G401 (cell line): ENCODE data around the gene KCNQ5. TPM values are rescaled to one million over a fixed set of nuclear protein-coding genes. Genes with fewer than 3 reads are reported as not detected.

Experiments
- DNase-seq: peaks from one replicate; pipeline ENCODE4 v3.0.0-alpha.2; 2015; ENCODE audit warnings: low spot score
- in situ Hi-C: cut with HindIII; loops from 2 replicates; pipeline ENCODE4 v1.10.0; 2016; ENCODE audit warnings: low sequenced_read_pairs, mixed read lengths
- total RNA-seq: library from RNA; depleted of rRNA; stranded (reverse); fragments of >200 nt; shearing (Covaris generic); gene quantifications from 2 replicates; pipeline ENCODE4 v1.2.3, GENCODE V29; 2014

Gene KCNQ5
- total RNA-seq, 1 experiment from 2014 or later, result not detected

GRCh38 chr6:72820906-72821305 is 199.0 kb downstream of the KCNQ5 start:
- no peak for DNase-seq
- in situ Hi-C loops, result no loop called here

GRCh38 chr6:72822023-72822422 is 200.2 kb downstream of the KCNQ5 start:
- in situ Hi-C loops, result no loop called here
- DNase-seq, result no peak

GRCh38 chr6:72822691-72823090 is 200.8 kb downstream of the KCNQ5 start:
- no peak for DNase-seq
- in situ Hi-C loops, result no loop called here

GRCh38 chr6:72824833-72825232 is 203.0 kb downstream of the KCNQ5 start:
- in situ Hi-C loops, result no loop called here
- no peak for DNase-seq

DNA sequence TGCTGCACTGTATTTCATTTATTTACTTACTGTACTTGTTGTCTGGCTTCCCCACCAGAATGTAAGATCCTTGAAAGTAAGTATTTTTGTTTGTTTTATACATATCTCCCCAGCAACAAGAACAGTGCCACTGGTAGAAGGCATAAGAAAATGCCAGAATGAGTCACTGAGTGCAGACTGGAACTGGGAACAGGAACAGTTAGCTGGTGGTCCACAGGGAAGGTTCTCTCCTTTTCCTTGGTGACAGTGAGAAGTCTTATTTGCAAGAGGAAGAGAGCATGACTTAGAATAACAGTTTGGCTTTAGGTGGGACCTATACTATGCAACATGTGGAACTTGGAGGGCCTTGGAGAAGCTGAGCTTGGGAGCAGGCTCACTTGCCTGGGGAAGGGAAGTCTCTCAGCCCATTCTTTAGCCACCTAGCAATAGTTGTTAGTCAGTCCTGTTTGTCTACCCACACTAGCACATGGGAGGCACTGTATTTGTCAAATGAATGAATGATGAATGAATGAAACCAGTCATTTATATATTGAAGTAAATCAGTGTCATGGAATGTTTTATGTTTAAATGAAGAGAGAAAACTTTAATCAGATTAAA is 203.5 kb downstream of the KCNQ5 start:
- no peak for DNase-seq
- in situ Hi-C loops, result no loop called here

- DNase-seq, result no peak
- in situ Hi-C loops, result no loop called here
These were observed 204.2 kb downstream of the KCNQ5 start for GRCh38 chr6:72826037-72826436.

- in situ Hi-C loops, result no loop called here
- DNase-seq, result no peak
These were observed 205.0 kb downstream of the KCNQ5 start for GRCh38 chr6:72826744-72827438.

- DNase-seq, result no peak
- in situ Hi-C loops, result no loop called here
These were observed 207.0 kb downstream of the KCNQ5 start for GRCh38 chr6:72828904-72829303.

DNA sequence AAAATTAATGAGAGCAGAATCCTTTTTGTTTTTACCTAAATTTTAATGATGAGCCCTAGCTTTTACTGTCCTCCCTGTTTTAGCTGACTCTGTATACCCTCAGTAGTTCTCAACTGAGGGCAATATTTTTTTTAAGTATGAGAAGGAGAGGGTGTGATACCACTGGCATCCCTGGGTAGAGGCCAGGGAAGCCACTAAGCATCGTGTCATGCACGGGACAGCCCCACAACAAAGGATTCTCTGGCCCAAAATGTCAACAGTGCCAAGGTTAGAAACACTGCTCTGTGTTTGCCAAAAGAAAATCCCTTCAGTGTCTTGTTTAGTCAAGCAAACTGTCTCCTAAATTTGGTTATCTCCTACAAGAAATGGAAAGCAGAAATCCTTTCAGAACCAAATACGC is 210.4 kb downstream of the KCNQ5 start:
- in situ Hi-C loops, result no loop called here
- no peak for DNase-seq

GRCh38 chr6:72835749-72836148 is 213.9 kb downstream of the KCNQ5 start:
- in situ Hi-C loops, result no loop called here
- no peak for DNase-seq

DNA sequence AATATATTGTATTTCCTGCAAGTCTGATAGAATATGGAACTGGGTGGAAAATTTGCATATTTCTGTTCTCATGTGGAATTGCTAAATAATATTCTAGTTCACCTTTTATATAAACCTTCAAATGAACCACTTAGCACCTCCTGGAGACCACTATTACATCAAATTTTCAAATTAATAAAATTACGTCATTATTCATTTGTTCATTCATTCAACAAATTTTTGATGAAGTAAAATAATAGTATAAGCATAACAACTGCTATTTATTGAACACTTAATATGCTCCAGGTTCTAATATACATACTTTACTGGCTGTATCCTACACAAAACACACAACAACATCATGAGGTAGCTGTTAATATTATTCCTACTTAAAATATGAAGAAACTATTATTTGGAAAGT is 215.1 kb downstream of the KCNQ5 start:
- no peak for DNase-seq
- in situ Hi-C loops, result no loop called here

DNA sequence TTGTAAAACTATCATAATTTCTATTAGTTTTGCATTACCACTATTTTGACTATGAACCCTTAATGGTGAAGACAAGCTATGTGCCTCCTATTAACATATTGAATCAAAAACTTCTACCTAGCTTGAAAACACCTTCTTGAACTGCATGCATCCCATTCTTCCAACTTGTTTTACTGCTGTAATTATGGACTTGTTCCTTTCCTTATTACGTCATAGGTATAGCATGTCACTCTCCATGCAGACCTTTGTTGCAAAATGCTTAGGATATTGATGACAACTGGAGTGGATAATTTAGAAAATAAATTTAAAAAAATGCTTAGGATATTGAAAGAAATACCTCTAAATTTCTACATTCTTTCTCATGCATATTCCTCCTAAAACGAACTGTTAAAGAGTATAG is 219.3 kb downstream of the KCNQ5 start:
- in situ Hi-C loops, result no loop called here
- no peak for DNase-seq

DNA sequence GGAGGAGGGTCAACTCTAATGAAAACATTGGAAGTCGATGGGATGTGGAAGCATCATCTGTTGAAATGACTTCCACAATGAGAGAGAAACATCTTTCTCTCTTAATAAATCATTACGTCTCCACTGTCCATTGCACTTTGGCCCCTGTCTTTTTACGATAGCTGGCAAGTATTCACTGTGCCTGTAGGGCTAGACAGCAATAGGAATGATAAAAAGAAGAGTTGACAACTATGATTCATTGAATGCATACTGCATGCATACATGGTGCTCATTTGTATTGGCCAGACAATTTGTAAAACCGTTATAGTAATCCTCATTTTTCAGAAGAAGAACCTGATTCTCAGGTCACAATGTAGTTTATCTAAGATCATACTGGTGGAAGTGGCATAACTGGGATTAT is 220.3 kb downstream of the KCNQ5 start:
- in situ Hi-C loops, result no loop called here

GRCh38 chr6:72844614-72845013 is 222.8 kb downstream of the KCNQ5 start:
- in situ Hi-C loops, result no loop called here
- DNase-seq, result no peak

More for the DNA sequence above, 220.3 kb downstream of the KCNQ5 start:
- no peak for DNase-seq

- no peak for DNase-seq
- in situ Hi-C loops, result no loop called here
These were observed 227.5 kb downstream of the KCNQ5 start for GRCh38 chr6:72849346-72849745.

DNA sequence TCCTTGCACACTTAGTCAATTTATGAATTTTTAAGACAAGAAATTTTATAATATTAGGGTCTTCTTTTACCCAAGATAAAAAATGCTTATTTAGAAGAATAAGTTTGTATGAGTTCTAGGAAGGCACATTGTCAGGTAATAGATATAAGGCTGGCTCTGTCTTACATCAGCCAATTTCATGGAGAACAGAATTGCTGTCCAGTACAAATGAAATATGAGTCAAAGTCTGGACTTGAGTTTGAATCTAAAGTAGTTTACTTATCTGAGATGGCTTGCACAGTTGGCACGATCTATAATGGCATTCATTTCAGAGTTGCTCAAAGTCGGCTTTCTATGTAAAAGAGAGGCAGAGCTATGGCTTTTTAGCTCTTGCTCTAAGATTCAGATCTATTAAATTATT is 228.2 kb downstream of the KCNQ5 start:
- DNase-seq, result no peak
- in situ Hi-C loops, result no loop called here

DNA sequence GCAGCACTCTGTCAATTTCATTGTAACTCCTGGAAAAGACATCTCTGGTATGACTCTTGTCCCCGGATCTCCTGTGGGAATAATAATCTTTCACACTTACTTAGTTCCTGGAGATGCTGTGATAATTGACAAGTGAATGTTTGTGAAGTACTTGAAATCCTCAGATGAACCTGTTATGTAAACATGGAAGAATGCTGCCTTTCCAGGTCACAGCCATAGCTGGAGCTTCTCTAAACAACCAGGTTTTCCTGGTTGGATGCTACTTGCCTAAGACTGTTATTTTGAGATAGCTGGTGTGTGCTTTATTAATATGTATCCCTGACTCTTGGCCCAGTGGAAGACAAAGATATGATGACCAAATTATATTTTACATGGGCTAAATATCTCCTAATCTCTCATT is 228.6 kb downstream of the KCNQ5 start:
- in situ Hi-C loops, result no loop called here
- DNase-seq, result peak; percentile 10

GRCh38 chr6:72855471-72855870 is 233.6 kb downstream of the KCNQ5 start:
- in situ Hi-C loops, result no loop called here
- no peak for DNase-seq

DNA sequence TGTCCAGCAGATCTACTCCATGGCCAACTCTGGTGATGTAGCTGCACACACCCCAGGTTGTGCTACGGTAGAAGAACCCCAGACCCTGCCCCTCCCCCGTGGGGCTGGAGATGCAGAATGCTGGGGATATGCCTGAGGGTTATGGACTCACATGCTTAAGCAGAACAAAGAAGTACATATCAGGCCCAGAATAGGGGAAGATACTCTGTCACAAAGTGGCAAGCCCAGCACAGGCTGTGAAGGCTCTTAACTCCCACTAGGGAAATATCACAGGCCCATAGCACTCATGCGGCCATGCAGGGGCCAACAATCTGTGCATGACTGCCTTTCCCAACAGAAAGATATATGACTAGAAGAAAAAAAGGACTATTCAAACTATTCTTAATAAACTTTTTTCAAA is 234.9 kb downstream of the KCNQ5 start:
- DNase-seq, result no peak
- in situ Hi-C loops, result no loop called here

GRCh38 chr6:72857791-72858585 is 236.1 kb downstream of the KCNQ5 start:
- in situ Hi-C loops, result no loop called here
- no peak for DNase-seq
